T-helper 9 cell (primary cell): Measurements from ENCODE around the gene FAM222A.

Experiments used
- DNase-seq: peaks from one replicate; pipeline ENCODE4 v3.0.0-alpha.2; 2020
- total RNA-seq, 2 donors: gene quantifications; one replicate each; lab custom pipeline; 2026; lab: John Stamatoyannopoulos, UW

The FAM222A gene
- 3.5 to 12.1 reads per million in 2 donors for total RNA-seq

DNA sequence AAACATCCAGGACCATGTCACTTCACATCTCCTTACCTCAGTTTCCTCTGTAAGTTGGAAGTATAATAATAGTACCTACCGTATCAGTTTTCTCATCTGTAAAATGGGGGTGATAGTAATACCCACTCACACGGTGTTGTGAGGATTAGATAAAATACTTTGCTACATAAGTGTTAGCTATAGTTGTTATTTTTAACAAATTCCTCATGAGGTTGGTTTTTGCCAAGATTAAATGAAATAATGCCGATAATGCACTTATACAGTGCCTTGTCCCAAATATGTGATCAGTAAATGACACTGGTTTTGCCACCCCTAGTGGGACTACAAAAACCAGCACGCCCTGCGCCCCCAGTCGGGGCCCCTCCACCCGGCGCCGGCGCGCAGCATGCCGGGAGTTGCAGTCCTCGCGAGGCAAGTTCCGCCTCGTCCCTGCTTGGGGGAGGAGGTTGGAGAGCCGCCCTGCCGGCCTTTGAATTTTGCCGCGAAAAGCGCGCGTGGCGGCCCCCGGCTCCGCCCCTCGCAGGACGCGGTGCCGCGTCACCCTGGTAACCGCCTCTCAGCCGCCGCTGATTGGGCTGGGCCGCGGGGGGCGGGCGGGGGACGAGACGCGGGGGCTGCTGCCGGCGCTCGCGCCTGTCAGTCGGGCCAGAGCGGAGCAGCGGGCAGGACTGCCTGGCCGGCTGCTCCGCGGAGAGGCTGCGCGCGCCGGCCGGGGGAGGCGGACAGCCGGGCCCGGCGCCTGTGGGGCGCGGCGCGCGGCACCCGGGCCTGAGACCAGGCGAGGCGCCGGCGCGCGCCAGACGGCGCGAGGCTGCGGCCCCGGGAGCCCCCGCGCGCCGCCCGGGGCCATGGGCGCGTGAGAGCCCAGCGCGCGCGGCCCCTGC, at the start of gene FAM222A:
FAM222A (plus strand) TSS at position 639 of the 884 bp plus-strand sequence. CDS start 30,322 bp downstream, outside the sequence.
- DNase-seq: peak; percentile 95

DNA sequence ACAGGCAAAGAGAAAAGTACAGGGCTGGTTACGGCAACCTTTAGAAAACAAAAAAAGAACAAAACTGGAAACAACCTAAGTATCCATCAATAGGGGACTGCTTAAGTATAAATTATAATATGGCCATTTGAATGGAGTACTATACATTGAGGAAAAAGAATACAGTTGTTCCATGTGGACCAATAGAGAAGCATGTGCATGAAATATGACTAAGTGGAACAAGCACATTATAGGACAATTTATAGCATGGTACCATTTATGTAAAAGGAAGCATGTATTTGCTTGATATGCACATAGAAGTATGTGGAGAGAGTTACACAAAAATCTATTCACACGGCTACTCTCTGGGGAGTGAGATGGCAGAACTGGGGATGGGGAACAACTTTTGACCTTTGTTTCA, 49.2 kb upstream of the FAM222A start:
- DNase-seq: no peak

- DNase-seq: no peak
Observed at GRCh38 chr12:109666068-109666467, 47.6 kb upstream of the FAM222A start.

DNA sequence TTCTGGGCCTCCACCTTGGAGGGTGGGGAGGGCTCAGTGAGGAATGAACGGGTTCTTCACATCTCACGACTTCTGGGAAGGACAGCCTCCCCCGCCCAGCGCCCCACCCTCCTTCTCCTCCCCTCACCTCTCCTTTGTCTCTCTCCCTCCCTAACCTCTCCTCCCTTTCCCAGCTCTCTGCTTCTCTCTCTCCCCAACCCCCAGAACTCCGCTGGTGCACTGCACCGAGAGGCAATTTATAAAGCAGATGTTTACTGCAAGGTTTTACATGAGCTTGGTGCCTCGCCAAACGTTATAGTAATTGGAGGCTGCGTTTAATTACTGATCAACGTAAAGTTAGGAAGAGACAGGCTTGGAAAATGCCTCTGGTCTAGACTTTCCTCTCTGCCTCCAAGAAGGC, 42.9 kb upstream of the FAM222A start:
- DNase-seq: no peak

- no peak for DNase-seq
Observed at GRCh38 chr12:109671502-109671901, 42.1 kb upstream of the FAM222A start.

- DNase-seq: no peak
Observed at GRCh38 chr12:109673379-109673778, 40.2 kb upstream of the FAM222A start.

DNA sequence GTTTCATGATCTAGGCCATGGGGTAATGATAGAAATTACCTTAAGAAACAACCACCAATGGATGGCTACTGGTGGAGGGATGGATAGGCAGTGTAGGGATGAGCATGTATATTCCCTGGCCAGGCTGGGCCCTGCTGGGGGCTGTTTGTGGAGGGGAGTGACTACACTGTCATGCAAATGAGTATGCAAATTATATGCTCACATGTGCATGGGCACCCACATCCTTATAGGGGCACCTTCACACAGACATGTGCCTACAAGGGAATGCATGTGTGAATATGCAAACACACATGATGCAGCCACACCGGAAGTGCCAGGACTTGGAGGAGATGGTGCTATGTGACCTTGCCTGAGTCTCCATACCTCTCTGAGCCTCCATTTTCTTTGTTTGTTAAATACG, 39.7 kb upstream of the FAM222A start:
- no peak for DNase-seq

GRCh38 chr12:109675411-109675810, 38.2 kb upstream of the FAM222A start:
- no peak for DNase-seq

- no peak for DNase-seq
Observed at GRCh38 chr12:109677279-109677691, 36.3 kb upstream of the FAM222A start.

DNA sequence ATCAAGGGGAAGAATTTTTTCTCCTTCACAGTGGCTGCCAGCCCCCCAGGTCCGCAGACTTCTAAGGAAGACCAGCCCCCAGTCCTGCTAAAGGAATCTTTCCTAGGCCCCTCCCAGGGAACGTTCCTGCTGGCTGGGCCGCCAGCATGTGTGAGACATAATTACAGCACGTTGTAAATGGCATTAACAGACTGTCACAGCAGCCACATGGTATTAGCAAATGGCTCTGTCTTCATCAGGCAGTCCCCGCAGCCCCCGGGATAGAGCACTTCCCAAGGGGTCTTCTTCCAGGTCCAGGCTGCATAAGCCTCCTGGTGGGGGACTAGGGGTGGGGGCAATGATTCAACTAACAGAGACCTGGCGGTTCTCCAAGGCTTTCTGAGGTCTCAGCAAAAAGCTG, 34.9 kb upstream of the FAM222A start:
- DNase-seq: no peak

GRCh38 chr12:109679501-109680263, 33.9 kb upstream of the FAM222A start:
- no peak for DNase-seq

GRCh38 chr12:109680264-109681005, 33.2 kb upstream of the FAM222A start:
- no peak for DNase-seq

DNA sequence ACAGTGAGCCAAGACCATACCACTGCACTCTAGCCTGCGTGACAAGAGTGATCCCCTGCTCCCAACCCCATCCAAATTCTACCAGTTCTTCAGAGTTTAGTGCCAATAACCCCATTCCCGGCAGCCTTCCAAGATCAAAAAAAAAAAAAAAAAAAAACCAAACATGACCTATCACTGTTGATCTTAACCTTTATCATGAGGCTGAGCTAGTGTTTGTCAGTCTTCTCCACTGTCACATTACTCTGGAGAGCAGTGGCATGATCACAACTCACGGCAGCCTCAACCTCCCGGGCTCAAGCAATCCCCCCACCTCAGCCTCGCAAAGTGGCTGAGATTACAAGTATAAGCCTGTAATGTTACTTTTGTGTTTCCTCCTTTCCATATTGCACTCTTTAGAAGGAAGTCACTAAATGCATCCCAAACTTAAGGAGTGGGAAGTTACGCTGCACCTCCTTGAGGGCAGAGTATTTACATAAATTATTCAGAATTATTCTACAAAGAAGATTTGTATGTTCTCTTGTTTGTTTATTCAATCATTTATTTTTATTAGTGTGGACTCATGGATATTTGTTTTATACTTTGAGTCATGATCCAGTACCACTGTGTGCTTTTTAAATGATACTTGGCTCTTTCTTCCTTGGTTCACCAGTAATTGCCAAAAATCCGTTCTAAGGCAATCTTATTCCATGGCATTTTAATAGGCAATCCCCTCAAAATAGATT, 31.5 kb upstream of the FAM222A start:
- DNase-seq: no peak

DNA sequence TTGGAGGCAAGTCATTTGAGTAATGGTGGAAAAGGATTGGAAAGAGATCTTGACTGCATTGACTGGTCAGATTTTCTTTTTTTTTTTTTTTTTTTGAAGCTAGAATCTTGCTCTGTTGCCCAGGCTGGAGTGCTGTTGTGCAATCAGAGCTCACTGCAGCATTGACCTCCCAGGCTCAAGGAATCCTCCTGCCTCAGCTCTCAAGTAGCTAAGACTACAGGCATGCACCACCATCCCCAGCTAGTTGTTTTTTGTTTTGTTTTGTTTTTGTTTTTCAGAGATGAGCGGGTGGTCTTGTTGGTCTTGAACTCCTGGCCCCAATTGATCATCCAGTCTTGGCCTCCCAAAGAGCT, 30.9 kb upstream of the FAM222A start:
- DNase-seq: no peak

DNA sequence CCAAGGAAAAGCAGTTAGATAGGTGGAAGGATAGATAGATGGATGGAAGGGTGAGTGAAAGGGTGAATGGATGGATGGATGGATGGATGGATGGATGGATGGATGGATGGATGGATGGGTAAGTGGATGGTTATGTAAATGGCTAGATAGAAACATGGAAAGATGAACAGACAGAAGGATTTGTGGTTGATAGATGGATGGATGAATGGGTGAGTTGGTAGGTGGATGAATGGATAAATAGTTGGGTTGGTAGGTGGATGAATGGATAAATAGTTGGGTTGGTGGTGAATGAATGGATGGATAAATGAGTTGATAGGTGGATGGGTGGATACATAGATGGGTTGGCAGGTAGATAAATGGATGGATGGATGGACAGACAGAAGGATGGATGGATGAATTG, 30.3 kb upstream of the FAM222A start:
- no peak for DNase-seq

DNA sequence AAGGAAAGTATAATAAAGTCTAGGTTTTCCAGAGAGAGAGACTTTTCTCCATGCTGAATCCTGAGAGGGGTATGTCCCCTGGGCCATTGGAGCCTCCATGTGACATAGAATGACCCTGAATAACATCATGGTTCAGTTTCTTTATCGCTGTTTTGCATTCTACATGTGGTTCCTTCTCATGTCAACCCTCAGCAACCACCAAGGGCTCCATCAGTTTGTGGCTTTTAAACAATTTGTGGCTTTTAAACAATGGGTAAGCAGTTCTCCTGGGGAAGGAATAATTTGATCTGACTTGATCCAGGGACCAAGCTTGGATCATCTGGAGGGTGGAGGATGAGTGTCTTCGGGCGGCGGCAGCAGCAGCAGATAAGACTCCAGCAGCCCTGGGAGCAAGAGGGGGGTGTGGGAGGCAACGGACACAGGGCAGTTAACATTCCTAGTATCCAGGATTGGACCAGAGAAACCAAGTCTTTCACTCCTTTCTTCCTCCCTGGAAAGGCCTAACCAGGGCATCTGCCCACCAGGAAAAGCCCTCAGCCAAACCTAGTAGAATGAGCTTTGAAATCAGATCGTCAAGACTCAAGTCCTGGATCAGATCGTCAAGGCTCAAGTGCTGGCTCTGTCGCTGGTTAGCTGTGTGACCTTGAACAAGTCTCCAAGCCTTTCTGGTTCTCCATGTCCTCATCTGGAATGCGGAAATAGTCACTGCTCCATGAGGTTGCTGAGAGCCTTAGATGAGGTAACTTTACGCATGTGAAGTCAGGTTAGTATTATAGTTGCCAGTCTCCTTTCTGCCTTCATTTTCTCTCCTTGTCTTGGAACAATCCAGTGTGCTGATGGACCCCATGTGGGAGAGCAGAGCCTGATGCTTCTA, 27.8 kb upstream of the FAM222A start:
- no peak for DNase-seq

DNA sequence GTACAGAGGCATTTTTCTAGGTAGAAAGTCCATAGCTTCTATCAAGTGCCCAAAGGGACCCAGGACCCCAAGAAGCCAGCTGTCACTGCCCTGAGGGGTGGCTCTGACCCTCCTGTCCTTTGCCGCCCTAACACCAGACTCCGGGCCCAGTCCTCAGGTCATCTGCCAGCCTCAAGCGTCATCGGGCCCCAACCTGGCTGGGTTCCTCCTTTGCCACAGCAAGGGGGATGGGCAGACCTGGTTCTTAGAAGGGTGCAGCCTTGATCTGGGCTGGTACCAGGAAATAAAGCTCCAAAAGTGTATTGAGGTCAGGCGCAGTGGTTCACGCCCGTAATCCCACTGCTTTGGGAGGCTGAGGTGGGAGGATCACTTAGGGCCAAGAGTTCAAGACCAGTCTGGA, 27.1 kb upstream of the FAM222A start:
- DNase-seq: no peak

DNA sequence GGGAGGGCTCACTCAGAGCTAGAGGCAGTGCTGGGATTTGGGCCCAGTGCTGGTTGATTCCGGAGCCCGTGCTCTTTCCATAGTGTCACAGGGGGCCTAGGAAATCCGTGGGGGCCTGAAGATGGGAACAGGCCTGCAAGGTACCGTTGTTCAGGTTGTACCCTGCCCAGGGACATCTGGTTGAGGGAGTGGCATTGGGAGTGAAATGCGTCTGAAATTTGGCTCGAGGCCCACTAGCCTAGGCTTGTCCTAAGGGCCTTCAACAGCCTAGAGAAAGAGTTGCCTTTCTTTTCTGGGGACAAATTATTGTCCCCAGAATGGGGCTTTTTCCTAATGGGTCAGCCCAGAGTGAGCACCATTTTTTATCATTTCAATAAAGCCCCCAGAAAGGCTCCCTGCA, 26.4 kb upstream of the FAM222A start:
- DNase-seq: no peak

- DNase-seq: no peak
Observed at GRCh38 chr12:109689426-109689825, 24.2 kb upstream of the FAM222A start.

GRCh38 chr12:109693160-109693559, 20.5 kb upstream of the FAM222A start:
- DNase-seq: no peak
